ENCODE data around the gene DUSP5.
A peak's percentile ranks its signal among the peaks of the same experiment; 100 is the strongest.

The DUSP5 gene

GRCh38 chr10:110494532-110494931 is 3.2 kb upstream of the DUSP5 start:
- H3K9me3 ChIP-seq (ENCODE audit: control insufficient read depth, insufficient read depth, low read length): no peaks in the 10 kb centered on the region
- no peak overlapping the region for H3K9ac ChIP-seq (ENCODE audit: low read depth, low read length)
- H3K27me3 ChIP-seq (ENCODE audit: control insufficient read depth, insufficient read depth, low read length): peaks cover 33% of the 10 kb centered on the region
- H3K36me3 ChIP-seq (ENCODE audit: control insufficient read depth, insufficient read depth, low read length): no peaks in the 10 kb centered on the region
- H3K4me1 ChIP-seq (ENCODE audit: control insufficient read depth, insufficient read depth, low read length): peaks cover 15% of the 10 kb centered on the region; the same call in 1 of the 2 replicates
- no peak overlapping the region for H3K27ac ChIP-seq (ENCODE audit: low read depth, low read length)
- H3K4me3 ChIP-seq (ENCODE audit: low read depth, low read length): no peak overlapping the region

GRCh38 chr10:110495731-110496552 is 1.8 kb upstream of the DUSP5 start:
- Histone ChIP-seq H3K9me3 (ENCODE audit: control insufficient read depth, insufficient read depth, low read length) (no peaks in the 10 kb centered on the region), H3K4me1 (ENCODE audit: control insufficient read depth, insufficient read depth, low read length) (peaks cover 28% of the 10 kb centered on the region), H3K27ac (ENCODE audit: low read depth, low read length) (peak overlapping the region; percentile 26), H3K36me3 (ENCODE audit: control insufficient read depth, insufficient read depth, low read length) (no peaks in the 10 kb centered on the region), H3K27me3 (ENCODE audit: control insufficient read depth, insufficient read depth, low read length) (peaks cover 47% of the 10 kb centered on the region), H3K9ac (ENCODE audit: low read depth, low read length) (no peak overlapping the region), H3K4me3 (ENCODE audit: low read depth, low read length) (peak overlapping the region; percentile 85)

GRCh38 chr10:110496553-110497437 is 912 bp upstream of the DUSP5 start:
- H3K4me3 ChIP-seq (ENCODE audit: low read depth, low read length): peak overlapping the region; percentile 85
- peaks cover 37% of the 10 kb centered on the region for H3K4me1 ChIP-seq (ENCODE audit: control insufficient read depth, insufficient read depth, low read length)
- H3K9me3 ChIP-seq (ENCODE audit: control insufficient read depth, insufficient read depth, low read length): no peaks in the 10 kb centered on the region
- H3K27ac ChIP-seq (ENCODE audit: low read depth, low read length): peak overlapping the region; percentile 69
- H3K36me3 ChIP-seq (ENCODE audit: control insufficient read depth, insufficient read depth, low read length): no peaks in the 10 kb centered on the region
- H3K9ac ChIP-seq (ENCODE audit: low read depth, low read length): peak overlapping the region; percentile 61
- peaks cover 49% of the 10 kb centered on the region for H3K27me3 ChIP-seq (ENCODE audit: control insufficient read depth, insufficient read depth, low read length)

DNA sequence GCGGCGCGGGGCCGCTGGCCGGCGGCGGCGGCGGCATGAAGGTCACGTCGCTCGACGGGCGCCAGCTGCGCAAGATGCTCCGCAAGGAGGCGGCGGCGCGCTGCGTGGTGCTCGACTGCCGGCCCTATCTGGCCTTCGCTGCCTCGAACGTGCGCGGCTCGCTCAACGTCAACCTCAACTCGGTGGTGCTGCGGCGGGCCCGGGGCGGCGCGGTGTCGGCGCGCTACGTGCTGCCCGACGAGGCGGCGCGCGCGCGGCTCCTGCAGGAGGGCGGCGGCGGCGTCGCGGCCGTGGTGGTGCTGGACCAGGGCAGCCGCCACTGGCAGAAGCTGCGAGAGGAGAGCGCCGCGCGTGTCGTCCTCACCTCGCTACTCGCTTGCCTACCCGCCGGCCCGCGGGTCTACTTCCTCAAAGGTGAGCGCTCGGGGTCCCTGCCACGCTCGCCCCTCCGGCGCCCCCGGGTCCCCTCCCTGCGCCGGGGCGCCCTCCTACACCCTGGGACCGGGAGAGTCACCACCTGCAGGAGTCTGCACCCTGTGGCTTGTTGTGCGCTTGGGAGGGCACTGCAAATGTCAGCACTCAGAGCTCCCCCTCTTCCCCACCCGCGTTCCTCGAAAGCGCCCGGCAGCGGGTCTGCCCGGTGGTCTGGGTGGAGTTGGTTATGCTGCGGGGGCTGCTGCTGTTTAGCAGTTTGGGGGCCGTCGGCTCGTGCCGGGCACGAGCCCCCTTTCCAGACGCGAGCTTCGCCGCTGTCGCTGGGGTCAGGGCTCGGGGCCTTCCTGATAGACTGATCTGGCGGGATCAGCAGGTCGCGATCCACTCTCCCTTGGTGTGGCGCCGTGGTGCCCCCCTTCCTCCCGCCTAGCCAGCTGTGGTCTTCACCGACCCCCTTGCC is 627 bp downstream of the DUSP5 start:
- H3K9ac ChIP-seq (ENCODE audit: low read depth, low read length): peak overlapping the region; percentile 35
- H3K4me3 ChIP-seq (ENCODE audit: low read depth, low read length): peak overlapping the region; percentile 85
- H3K36me3 ChIP-seq (ENCODE audit: control insufficient read depth, insufficient read depth, low read length): peaks cover under 1% of the 10 kb centered on the region
- no peaks in the 10 kb centered on the region for H3K9me3 ChIP-seq (ENCODE audit: control insufficient read depth, insufficient read depth, low read length)
- peak overlapping the region; percentile 80 for H3K27ac ChIP-seq (ENCODE audit: low read depth, low read length)
- peaks cover 49% of the 10 kb centered on the region for H3K27me3 ChIP-seq (ENCODE audit: control insufficient read depth, insufficient read depth, low read length)
- peaks cover 42% of the 10 kb centered on the region for H3K4me1 ChIP-seq (ENCODE audit: control insufficient read depth, insufficient read depth, low read length)

DNA sequence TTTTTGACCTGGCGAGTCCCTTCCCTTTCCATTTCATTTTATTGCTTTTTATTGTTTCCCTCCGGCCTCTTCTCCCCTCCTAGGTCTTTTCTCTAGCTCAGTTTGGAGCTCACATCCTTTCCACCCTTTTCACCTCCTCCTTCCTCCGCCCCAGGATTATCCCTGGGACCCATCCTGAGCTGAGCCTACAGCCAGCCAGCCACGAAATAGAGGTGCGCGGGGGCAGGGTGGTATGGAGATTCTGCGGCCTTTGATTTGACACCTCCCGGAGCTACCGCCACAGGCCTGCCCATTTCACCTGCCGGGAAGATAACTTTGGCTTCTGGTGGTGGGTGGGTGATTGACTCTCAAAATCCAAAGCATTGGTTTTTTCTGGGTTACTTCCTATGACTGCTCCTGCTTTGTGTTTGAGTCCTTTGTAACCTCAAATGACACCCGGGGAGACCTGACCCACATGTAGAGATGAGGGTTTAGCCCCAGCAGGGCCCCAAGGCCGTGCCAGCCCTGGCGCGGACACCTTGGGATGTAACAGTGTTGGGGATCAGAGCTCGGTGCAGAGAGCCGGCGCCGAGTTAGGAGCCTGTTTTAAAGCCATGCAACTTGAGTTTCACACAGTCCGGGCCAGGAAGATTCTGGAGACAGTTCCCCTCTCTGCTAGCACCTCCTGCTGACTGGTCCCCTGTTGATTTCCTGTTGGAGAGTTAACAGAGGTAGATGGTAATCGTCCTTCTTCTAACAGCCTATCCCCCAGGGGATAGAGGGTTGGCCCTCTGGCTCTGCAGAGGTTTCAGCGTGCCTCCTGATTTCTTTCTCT is 1.5 kb downstream of the DUSP5 start:
- no peaks in the 10 kb centered on the region for H3K9me3 ChIP-seq (ENCODE audit: control insufficient read depth, insufficient read depth, low read length)
- peaks cover 5% of the 10 kb centered on the region for H3K36me3 ChIP-seq (ENCODE audit: control insufficient read depth, insufficient read depth, low read length)
- peaks cover 49% of the 10 kb centered on the region for H3K27me3 ChIP-seq (ENCODE audit: control insufficient read depth, insufficient read depth, low read length)
- peak overlapping the region; percentile 80 for H3K27ac ChIP-seq (ENCODE audit: low read depth, low read length)
- H3K4me3 ChIP-seq (ENCODE audit: low read depth, low read length): peak overlapping the region; percentile 85
- H3K4me1 ChIP-seq (ENCODE audit: control insufficient read depth, insufficient read depth, low read length): peaks cover 42% of the 10 kb centered on the region
- H3K9ac ChIP-seq (ENCODE audit: low read depth, low read length): peak overlapping the region; percentile 7

- Histone ChIP-seq H3K27me3 (ENCODE audit: control insufficient read depth, insufficient read depth, low read length) (peaks cover 49% of the 10 kb centered on the region), H3K9me3 (ENCODE audit: control insufficient read depth, insufficient read depth, low read length) (no peaks in the 10 kb centered on the region), H3K4me3 (ENCODE audit: low read depth, low read length) (peak overlapping the region; percentile 85), H3K27ac (ENCODE audit: low read depth, low read length) (peak overlapping the region; percentile 80), H3K4me1 (ENCODE audit: control insufficient read depth, insufficient read depth, low read length) (peaks cover 42% of the 10 kb centered on the region), H3K9ac (ENCODE audit: low read depth, low read length) (no peak overlapping the region), H3K36me3 (ENCODE audit: control insufficient read depth, insufficient read depth, low read length) (peaks cover 10% of the 10 kb centered on the region)
Measured at GRCh38 chr10:110499796-110500514, 2.2 kb downstream of the DUSP5 start.

GRCh38 chr10:110500515-110500905 is 2.8 kb downstream of the DUSP5 start:
- peaks cover 14% of the 10 kb centered on the region for H3K36me3 ChIP-seq (ENCODE audit: control insufficient read depth, insufficient read depth, low read length)
- peaks cover 49% of the 10 kb centered on the region for H3K27me3 ChIP-seq (ENCODE audit: control insufficient read depth, insufficient read depth, low read length)
- no peak overlapping the region for H3K9ac ChIP-seq (ENCODE audit: low read depth, low read length)
- H3K4me1 ChIP-seq (ENCODE audit: control insufficient read depth, insufficient read depth, low read length): peaks cover 42% of the 10 kb centered on the region
- peak overlapping the region; percentile 80 for H3K27ac ChIP-seq (ENCODE audit: low read depth, low read length)
- H3K9me3 ChIP-seq (ENCODE audit: control insufficient read depth, insufficient read depth, low read length): no peaks in the 10 kb centered on the region
- H3K4me3 ChIP-seq (ENCODE audit: low read depth, low read length): no peak overlapping the region; the same call in 1 of the 2 replicates

DNA sequence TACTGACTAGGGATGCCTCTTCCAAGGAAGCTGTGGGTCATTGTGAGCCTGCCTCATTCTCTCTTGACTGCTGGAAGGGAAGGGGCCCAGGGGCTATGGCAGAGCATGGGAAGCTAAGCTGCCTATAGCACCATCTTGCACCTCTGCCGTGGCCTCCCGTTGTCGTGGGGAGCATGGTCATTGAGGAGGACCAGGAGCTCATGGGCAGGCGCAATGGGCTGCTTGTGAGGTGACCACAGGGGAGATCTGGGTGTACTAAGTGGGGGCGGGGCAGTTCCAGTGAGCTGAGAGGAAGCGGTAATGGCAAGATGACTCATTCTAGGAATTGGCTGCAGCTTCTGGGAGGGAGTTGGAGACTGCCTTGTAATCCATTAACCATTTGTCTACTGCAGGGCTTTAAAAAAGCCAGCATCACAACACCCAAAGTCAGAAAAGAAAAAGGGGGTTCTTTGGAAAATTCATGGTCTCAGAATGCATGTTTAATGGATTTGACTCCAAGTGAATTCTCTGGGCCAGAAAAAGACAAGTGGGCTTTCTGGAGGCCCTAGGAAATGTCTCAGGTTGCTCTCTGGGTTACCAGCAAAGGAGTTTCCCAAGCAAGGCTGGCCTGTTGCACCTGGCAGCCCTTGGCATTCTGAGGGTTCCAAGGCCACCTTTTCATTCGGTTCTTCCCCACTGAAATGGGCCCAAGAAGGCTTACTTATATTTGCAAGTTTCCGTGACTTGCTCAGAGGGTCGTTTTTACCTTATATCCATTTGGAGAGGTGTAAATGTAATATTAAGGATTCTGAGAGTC is 3.6 kb downstream of the DUSP5 start:
- peak overlapping the region; percentile 22 for H3K4me3 ChIP-seq (ENCODE audit: low read depth, low read length)
- peak overlapping the region; percentile 80 for H3K27ac ChIP-seq (ENCODE audit: low read depth, low read length)
- H3K9ac ChIP-seq (ENCODE audit: low read depth, low read length): no peak overlapping the region
- H3K9me3 ChIP-seq (ENCODE audit: control insufficient read depth, insufficient read depth, low read length): no peaks in the 10 kb centered on the region
- H3K27me3 ChIP-seq (ENCODE audit: control insufficient read depth, insufficient read depth, low read length): peaks cover 42% of the 10 kb centered on the region
- peaks cover 41% of the 10 kb centered on the region for H3K4me1 ChIP-seq (ENCODE audit: control insufficient read depth, insufficient read depth, low read length)
- peaks cover 14% of the 10 kb centered on the region for H3K36me3 ChIP-seq (ENCODE audit: control insufficient read depth, insufficient read depth, low read length)

All from HUES48 (cell line).